Tibial nerve (tissue), 3 donors: ENCODE results near the gene RPS6KL1.

ENCODE experiments used
- CTCF ChIP-seq, 5 experiments: fragments of 200-600 bp in 3 of 5; fragments of 450-650 bp in 2 of 5; sonication (generic) in 3 of 5; IDR thresholded peaks; one replicate each; pipeline ENCODE4 v1.5.1; 2016 to 2019; ENCODE audit warnings: antibody characterized with exemption in 5 of 5, mild to moderate bottlenecking in 3 of 5, moderate library complexity in 2 of 5
- POLR2A ChIP-seq, 2 donors: fragments of 450-650 bp; IDR thresholded peaks; one replicate each; pipeline ENCODE4 v1.6.1; 2017; ENCODE audit warnings: antibody characterized with exemption in 2 of 2, mild to moderate bottlenecking in 2 of 2, moderate library complexity in 2 of 2

- TF ChIP-seq CTCF (IDR thresholded peaks at IDR 0.05): peak; percentile 9 to 37 (median 31)
- TF ChIP-seq POLR2A (IDR thresholded peaks at IDR 0.05): no peak
Measured at GRCh38 chr14:74945261-74945851, 22.3 kb upstream of the RPS6KL1 start.
